DOHH2 (cell line): Measurements from ENCODE around the gene RASGRF1.
"Not testable (repeated sequence)": the region's sequence is repeated elsewhere in the genome, so short reads cannot be mapped to it uniquely, and the experiment has no call there.

Source experiments
- H3F3A ChIP-seq: fragments of 200-600 bp; sonication (generic), shearing (Covaris generic); 2 replicates; pipeline ENCODE4 v1.6.0; 2016; ENCODE audit warnings: antibody characterized with exemption, mild to moderate bottlenecking; ENCODE audit not compliant: control insufficient read depth, insufficient read depth
- H3K27ac ChIP-seq: fragments of 200-600 bp; sonication (generic); 2 replicates; pipeline ENCODE4 v1.5.1; 2014; ENCODE audit warnings: low read depth, mild to moderate bottlenecking, low read length, moderate library complexity
- H3K27me3 ChIP-seq: fragments of 200-600 bp; sonication (generic); 2 replicates; pipeline ENCODE4 v1.6.1; 2014; ENCODE audit warnings: mild to moderate bottlenecking, low read length, mixed read lengths; ENCODE audit not compliant: control insufficient read depth
- H3K36me3 ChIP-seq: fragments of 200-600 bp; sonication (generic); 2 replicates; pipeline ENCODE4 v1.6.1; 2014; ENCODE audit warnings: mild to moderate bottlenecking, low read length, moderate library complexity, mixed read lengths; ENCODE audit not compliant: control insufficient read depth
- H3K4me1 ChIP-seq: fragments of 200-600 bp; sonication (generic); 2 replicates; pipeline ENCODE4 v1.6.1; 2014; ENCODE audit warnings: mild to moderate bottlenecking, low read length, mixed read lengths; ENCODE audit not compliant: control insufficient read depth
- H3K4me2 ChIP-seq: fragments of 200-600 bp; sonication (generic); 2 replicates; pipeline ENCODE4 v1.6.0; 2014; ENCODE audit warnings: mild to moderate bottlenecking, low read length, moderate library complexity
- H3K4me3 ChIP-seq: fragments of 200-600 bp; sonication (generic); 2 replicates; pipeline ENCODE4 v1.5.1; 2014; ENCODE audit warnings: mild to moderate bottlenecking, low read length, mixed read lengths
- H3K79me2 ChIP-seq: fragments of 200-600 bp; sonication (generic); 2 replicates; pipeline ENCODE4 v1.6.1; 2014; ENCODE audit warnings: mild to moderate bottlenecking, low read length, mixed read lengths; ENCODE audit not compliant: control insufficient read depth
- H3K9me2 ChIP-seq: fragments of 200-600 bp; sonication (generic); replicated peaks from 2 replicates; pipeline ENCODE4 v1.6.1; 2014; ENCODE audit warnings: mild to moderate bottlenecking, low read length, mixed read lengths; ENCODE audit not compliant: control insufficient read depth
- H3K9me3 ChIP-seq: fragments of 200-600 bp; sonication (generic); 2 replicates; pipeline ENCODE4 v1.6.1; 2014; ENCODE audit warnings: antibody characterized with exemption, low read length, mixed read lengths; ENCODE audit not compliant: control insufficient read depth, insufficient read depth
- H4K20me1 ChIP-seq: fragments of 200-600 bp; sonication (generic); 2 replicates; pipeline ENCODE4 v1.6.0; 2014; ENCODE audit warnings: low read depth, mild to moderate bottlenecking, antibody characterized with exemption, low read length, moderate library complexity; ENCODE audit not compliant: control insufficient read depth, insufficient read depth
- CTCF ChIP-seq: fragments of 200-600 bp; sonication (generic); IDR thresholded peaks from one replicate; pipeline ENCODE4 v1.5.1; 2014; ENCODE audit warnings: antibody characterized with exemption, mild to moderate bottlenecking, low read depth, low read length; ENCODE audit not compliant: poor library complexity, severe bottlenecking
- EZH2phosphoT487 ChIP-seq: fragments of 200-600 bp; sonication (generic); IDR thresholded peaks from 2 replicates; pipeline ENCODE4 v1.6.1; 2017; ENCODE audit warnings: borderline replicate concordance, mild to moderate bottlenecking, antibody characterized with exemption, low read length, moderate library complexity, mixed read lengths

RASGRF1 gene

GRCh38 chr15:78928616-78929093, 161.9 kb downstream of the RASGRF1 start:
- Histone ChIP-seq H3F3A (no peaks in the 10 kb centered on the region; the same call in none of the 2 replicates), H3K9me3 (no peaks in the 10 kb centered on the region), H3K27me3 (no peaks in the 10 kb centered on the region), H3K27ac (no peak overlapping the region), H3K9me2 (no peaks in the 10 kb centered on the region), H3K36me3 (peaks cover 93% of the 10 kb centered on the region), H4K20me1 (no peaks in the 10 kb centered on the region), H3K79me2 (no peaks in the 10 kb centered on the region), H3K4me1 (no peaks in the 10 kb centered on the region), H3K4me2 (no peak overlapping the region), H3K4me3 (no peak overlapping the region)
- TF ChIP-seq EZH2phosphoT487 (no peak), CTCF (no peak)

- not testable (repeated sequence) for H3K27me3 ChIP-seq, H3K4me3 ChIP-seq, H3K79me2 ChIP-seq, H3K27ac ChIP-seq, H4K20me1 ChIP-seq, H3F3A ChIP-seq, H3K4me1 ChIP-seq, H3K9me2 ChIP-seq, H3K4me2 ChIP-seq, H3K9me3 ChIP-seq
- H3K36me3 ChIP-seq, result peaks cover 93% of the 10 kb centered on the region
Observed at GRCh38 chr15:78928176-78928575, 162.4 kb downstream of the RASGRF1 start.

GRCh38 chr15:78927077-78927790, 163.3 kb downstream of the RASGRF1 start:
- Histone ChIP-seq H3K27me3 (no peaks in the 10 kb centered on the region), H3K4me3 (no peak overlapping the region), H3K27ac (no peak overlapping the region), H3K79me2 (no peaks in the 10 kb centered on the region), H3K9me3 (no peaks in the 10 kb centered on the region), H3F3A (peaks cover 4% of the 10 kb centered on the region), H4K20me1 (no peaks in the 10 kb centered on the region), H3K4me2 (no peak overlapping the region), H3K4me1 (no peaks in the 10 kb centered on the region), H3K9me2 (no peaks in the 10 kb centered on the region), H3K36me3 (peaks cover 93% of the 10 kb centered on the region)
- no peak for TF ChIP-seq CTCF
- no peak for TF ChIP-seq EZH2phosphoT487

- H3K36me3 ChIP-seq, result peaks cover 93% of the 10 kb centered on the region
- H3K9me2 ChIP-seq, result no peaks in the 10 kb centered on the region
- H3K79me2 ChIP-seq, result no peaks in the 10 kb centered on the region
- H3K4me3 ChIP-seq, result no peak overlapping the region
- no peaks in the 10 kb centered on the region for H4K20me1 ChIP-seq
- no peaks in the 10 kb centered on the region for H3K9me3 ChIP-seq
- H3K27me3 ChIP-seq, result no peaks in the 10 kb centered on the region
- TF ChIP-seq CTCF (peak; percentile 20), EZH2phosphoT487 (no peak)
- H3K4me2 ChIP-seq, result no peak overlapping the region
- no peak overlapping the region for H3K27ac ChIP-seq
- no peaks in the 10 kb centered on the region for H3K4me1 ChIP-seq
- H3F3A ChIP-seq, result peaks cover 12% of the 10 kb centered on the region
Observed at GRCh38 chr15:78925956-78926743, 164.4 kb downstream of the RASGRF1 start.
